ENCODE data around the gene RHNO1. TPM values are rescaled to one million over a fixed set of nuclear protein-coding genes. Genes with fewer than 3 reads are reported as not detected.

RHNO1 gene, protein sequence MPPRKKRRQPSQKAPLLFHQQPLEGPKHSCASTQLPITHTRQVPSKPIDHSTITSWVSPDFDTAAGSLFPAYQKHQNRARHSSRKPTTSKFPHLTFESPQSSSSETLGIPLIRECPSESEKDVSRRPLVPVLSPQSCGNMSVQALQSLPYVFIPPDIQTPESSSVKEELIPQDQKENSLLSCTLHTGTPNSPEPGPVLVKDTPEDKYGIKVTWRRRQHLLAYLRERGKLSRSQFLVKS
- polyA plus RNA-seq (ENCODE audit: insufficient read length) = 40.5 TPM
- long read RNA-seq, donor 1, transcript RHNO1-210 (1 exons, 1,008 nt) = minor isoform, 14 of 37 reads
- long read RNA-seq, donor 1, transcript RHNO1-204 (3 exons, 1,870 nt) = major isoform, 22 of 37 reads
- long read RNA-seq, donor 1, partial matches to known transcripts = 0 of 37 reads
- long read RNA-seq, donor 1, other reads (novel, unspliced or antisense) = 0 of 37 reads
- long read RNA-seq, donor 2, transcript RHNO1-210 (1 exons, 1,008 nt) = minor isoform, 8 of 22 reads
- long read RNA-seq, donor 2, transcript RHNO1-204 (3 exons, 1,870 nt) = major isoform, 12 of 22 reads
- long read RNA-seq, donor 2, partial matches to known transcripts = 0 of 22 reads
- long read RNA-seq, donor 2, other reads (novel, unspliced or antisense) = 0 of 22 reads
- long read RNA-seq, donor 3, transcript RHNO1-204 (3 exons, 1,870 nt) = major isoform, 11 of 19 reads
- long read RNA-seq, donor 3, transcript RHNO1-210 (1 exons, 1,008 nt) = minor isoform, 7 of 19 reads
- long read RNA-seq, donor 3, partial matches to known transcripts = 0 of 19 reads
- long read RNA-seq, donor 3, other reads (novel, unspliced or antisense) = 0 of 19 reads
- long read RNA-seq, donor 4, partial matches to known transcripts = 0 of 3 reads
- long read RNA-seq, donor 4, other reads (novel, unspliced or antisense) = 0 of 3 reads
- long read RNA-seq, donor 5, transcript RHNO1-210 (1 exons, 1,008 nt) = major isoform, 15 of 33 reads
- long read RNA-seq, donor 5, transcript RHNO1-204 (3 exons, 1,870 nt) = minor isoform, 12 of 33 reads
- long read RNA-seq, donor 5, partial matches to known transcripts = 0 of 33 reads
- long read RNA-seq, donor 5, other reads (novel, unspliced or antisense) = 0 of 33 reads
- long read RNA-seq, donor 6, transcript RHNO1-204 (3 exons, 1,870 nt) = minor isoform, 6 of 25 reads
- long read RNA-seq, donor 6, transcript RHNO1-210 (1 exons, 1,008 nt) = major isoform, 12 of 25 reads
- long read RNA-seq, donor 6, partial matches to known transcripts = 6 of 25 reads
- long read RNA-seq, donor 6, other reads (novel, unspliced or antisense) = 0 of 25 reads
- long read RNA-seq, donor 7, transcript RHNO1-204 (3 exons, 1,870 nt) = major isoform, 19 of 41 reads
- long read RNA-seq, donor 7, transcript RHNO1-210 (1 exons, 1,008 nt) = minor isoform, 16 of 41 reads
- long read RNA-seq, donor 7, partial matches to known transcripts = 0 of 41 reads
- long read RNA-seq, donor 7, other reads (novel, unspliced or antisense) = 0 of 41 reads
- long read RNA-seq, donor 8, partial matches to known transcripts = 0 of 8 reads
- long read RNA-seq, donor 8, other reads (novel, unspliced or antisense) = 0 of 8 reads

DNA sequence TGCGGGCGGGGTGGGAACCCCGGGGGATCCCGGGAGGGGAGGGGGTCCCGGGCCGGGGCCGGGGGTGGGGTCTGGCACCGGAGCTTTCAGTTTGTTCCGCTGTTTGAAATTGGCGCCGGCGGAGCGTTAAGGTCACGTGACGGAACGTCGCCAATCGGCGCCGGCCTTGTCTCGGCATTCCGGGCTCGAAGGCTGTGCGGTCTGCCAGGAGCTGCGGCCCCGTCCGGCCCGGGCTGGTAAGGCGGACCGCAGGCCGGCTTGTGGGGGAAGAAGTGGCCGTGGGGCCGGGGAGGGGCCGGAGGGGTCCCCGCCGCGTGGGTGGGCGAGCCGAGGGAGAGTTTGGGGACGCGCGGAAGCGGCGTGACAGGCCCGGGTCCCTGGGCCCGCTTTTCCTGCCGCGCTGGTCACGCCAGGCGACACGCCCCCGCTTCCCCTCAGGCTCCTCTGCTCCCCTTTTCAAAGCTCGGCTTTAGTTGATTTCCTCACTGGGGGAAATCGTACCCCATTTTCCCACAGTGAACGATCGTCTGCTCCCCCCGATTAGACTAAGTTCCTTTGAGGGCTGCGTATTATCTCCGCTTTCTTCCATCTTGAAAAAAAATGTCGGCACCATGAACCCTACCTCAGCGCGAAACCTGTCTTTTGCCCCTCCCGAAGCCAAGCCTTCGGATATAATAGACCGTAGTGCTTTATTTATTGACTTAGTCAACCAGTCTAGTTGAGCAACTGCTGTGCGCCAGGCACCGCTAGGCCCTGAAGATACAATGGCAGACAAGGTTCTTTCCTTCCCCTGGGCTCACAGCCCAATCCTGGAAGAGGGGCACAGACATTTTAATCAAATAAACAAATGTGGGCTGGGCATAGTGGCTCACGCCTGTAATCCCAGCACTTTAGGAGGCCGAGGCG is at the start of gene RHNO1, which contains the start of gene FOXM1:
Gene RHNO1 (plus strand): TSS at position 177 of the 906 bp plus-strand sequence. CDS start 8,144 bp downstream, outside the sequence.
Gene FOXM1 (minus strand): TSS at position 128 of the 906 bp plus-strand sequence. CDS start 2,696 bp downstream, outside the sequence.
- peak; percentile 91 for DNase-seq

DNA sequence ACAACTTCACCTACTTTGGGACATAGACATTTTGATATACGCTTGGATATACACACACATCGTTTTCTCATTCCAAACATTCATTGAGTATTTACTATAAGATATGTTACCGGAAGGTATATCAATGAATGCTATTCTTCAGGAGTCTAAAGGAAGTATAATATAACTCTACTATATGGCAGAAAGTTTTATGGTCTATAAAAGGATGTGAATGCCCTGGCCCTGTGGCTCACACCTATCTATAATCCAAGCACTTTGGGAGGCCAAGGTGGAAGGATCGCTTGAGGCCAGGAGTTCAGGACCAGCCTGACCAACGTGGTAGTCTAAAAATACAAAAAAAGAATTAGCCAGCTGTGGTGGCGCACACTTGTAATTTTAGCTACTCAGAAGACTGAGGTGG is 47.7 kb upstream of the RHNO1 start:
- DNase-seq = no peak

DNA sequence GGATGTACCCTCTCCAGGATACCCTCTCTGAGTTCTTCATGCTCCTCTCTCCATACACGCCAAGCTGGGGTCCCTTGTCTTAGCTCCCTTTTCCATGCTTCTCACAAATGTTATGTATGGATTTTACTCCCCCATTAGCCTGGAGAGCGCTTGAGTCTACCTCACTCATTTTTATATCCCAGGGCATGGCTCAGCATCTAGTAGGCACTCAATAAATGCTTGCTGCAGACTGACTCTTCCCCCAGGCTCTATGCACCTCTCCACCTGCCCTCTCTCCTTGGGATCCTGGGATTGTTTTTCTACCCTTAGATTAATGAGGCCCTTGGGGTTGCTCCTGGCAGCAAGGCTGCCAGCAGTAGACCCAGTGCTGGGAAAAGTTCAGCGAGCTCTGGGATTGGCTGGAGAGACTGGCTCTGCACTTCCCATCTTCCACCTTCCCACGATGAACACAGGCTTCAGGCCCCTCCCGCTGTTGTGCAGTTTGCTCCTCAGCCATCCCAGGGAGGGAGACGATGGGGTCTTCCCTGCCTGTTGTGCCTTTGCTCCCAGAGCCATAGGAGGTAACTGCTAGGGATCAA is 44.4 kb upstream of the RHNO1 start:
- no peak for DNase-seq

DNA sequence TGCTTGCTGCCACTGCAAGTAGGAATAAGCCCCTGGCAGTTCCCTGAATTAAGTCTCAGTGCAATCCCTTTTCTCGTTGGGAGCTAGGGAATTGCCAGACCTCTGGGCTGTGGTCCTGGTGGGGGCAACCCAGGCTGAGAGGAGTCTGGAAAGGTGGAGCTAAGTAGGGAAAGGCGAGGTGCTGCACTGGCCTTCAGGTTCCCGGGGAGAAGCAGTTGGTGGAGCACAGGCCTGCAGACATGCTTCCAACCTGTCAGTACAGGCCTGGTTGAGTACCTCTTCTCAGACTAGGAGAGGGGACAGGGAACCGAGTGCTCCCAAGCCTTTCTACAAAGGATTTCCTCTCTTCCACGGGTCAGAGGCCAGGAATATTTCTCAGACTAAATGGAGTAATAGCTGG is 43.7 kb upstream of the RHNO1 start:
- DNase-seq = no peak

DNA sequence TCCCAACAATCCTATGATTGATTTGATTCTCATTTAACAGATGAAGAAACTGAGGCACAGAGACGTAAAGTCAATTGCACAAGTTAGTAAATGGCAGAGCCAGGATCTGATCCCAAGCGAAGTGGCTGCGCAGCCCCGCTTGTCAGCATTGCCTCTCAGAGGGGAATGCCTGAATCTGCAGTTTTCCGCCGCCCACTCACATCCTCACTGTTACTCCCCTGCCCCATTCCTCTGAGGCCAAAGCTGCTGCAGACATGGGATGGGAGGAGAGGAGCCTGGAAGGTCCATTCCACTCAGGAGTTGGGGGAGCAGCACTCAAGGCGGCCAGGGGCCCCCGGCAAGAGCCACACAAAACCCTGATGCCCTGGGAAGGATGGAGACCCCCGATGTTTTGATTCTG is 43.2 kb upstream of the RHNO1 start:
- no peak for DNase-seq

DNA sequence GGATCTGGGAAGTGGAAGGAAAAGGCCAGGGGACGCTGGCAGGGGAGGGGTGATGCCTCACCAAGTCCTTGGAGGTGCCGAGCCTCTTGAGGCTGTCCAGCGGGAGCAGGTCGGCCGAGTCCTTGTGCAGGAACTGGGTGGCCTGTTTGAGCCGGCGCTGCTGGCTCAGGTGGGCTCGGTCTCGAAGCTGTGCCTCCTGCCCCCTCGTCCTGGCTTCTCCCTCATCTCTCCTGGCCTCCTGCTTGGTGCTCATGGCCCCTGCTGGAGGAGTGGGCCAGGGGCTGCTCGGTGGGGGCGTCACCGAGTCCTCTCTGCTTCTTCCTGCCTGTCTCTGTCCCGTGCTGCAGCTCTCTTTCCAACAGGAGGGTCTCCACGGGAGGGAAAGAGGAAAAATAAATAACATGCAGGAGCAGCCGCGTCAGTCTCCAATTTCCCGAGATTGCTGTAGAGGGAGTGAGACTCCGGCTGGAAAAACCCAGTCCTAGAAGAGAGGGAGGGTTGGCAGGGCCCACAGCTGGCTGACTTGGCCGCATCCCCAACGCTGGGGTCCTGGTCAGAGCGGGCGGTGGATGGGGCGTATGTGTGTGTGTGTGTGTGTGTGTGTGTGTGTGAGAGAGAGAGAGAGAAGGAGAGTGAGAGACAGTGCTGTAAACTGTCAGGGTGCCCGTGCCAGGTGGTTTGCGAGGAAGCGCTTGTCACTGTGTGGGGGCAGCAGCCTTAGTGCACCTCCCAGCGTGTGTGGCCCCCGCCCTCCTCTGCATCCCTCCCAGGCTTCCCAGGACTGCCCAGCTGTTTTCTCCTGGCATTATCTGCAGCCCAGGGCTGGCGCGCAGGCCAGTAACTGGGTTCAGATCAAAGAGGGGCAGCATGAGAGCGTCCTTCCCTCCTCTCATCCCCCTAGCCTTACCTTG is 42.2 kb upstream of the RHNO1 start, which contains the start of gene NRIP2:
Gene NRIP2 (minus strand): TSS at position 455 of the 911 bp plus-strand sequence. CDS start 52 bp downstream, at position 403.
- DNase-seq = peak; percentile 84

DNA sequence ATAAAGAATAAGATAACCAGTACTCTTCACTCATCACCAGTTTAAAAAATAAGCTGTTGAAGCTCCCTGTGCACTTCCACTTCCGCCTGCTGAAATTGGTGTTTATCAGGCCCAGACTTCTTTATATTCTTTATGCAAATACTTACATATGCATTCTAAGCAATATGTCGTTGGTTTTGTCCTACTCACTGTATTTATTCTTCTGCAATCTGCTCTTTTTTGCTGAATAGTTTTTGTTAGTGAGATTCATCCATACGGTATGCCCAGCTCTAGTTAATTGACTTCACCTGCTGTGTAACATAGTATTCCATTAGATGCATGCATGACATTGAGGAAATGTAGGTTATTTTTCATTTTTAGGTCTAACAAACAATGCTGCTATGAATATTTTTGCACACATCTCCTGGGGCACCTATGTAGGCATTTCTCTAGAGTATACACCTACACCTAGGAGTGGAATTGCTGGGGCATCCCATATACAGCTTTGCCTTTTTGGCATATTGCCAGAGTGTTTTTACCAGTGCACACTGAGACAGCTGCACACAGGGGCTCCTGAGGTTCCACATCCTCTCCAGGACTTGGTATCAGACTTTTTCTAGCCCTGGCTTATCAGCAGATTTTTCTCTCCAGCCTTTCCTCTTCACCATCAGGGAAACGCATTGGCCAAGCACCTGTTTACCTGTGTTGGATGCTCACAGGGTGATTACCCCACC is 41.2 kb upstream of the RHNO1 start:
- DNase-seq = no peak

DNA sequence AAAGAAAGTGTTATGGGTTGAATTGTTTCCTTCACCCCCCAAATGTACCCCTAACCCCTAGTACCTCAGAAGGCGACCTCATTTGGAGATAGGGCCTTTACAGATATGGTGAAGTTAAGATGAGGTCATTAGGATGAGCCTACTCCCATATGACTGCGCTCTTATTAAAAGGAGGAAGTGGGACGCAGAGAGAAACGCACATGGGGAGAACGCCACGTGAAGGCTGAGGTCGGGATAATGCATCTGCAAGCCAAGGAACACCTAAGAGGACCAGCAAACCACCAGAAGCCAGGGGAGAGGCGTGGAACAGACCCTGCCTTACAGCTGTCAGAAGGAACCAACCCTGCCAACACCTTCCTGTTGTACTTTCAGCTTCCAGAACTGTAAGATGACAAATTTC is 40.4 kb upstream of the RHNO1 start:
- DNase-seq = no peak

DNA sequence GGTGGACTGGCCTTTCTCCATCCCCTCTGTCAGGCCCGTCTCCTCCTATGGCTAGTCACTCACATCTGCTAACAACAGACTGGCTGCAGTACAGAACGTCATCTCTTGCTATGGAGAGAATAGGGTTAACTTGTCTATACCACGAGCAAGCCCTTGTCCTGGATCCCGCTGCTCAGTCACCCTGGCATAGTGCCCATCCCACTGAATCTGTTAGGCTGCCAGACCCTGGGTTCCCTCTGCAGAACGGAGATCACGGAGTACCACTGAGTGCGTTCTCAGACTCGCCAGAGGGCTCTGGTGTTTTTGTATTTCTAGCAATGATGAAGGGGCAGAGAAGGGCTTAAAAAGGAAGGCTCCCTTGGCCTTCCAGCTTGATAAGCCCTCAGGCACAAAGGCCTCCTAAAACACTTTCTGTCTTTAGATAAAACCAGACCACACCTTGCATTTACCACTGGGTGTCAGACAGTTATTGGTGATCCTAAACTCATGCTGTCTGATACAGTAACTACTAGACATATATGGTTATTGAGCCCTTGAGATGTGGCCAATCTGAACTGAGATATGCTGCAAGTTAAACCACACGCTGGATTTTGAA is 35.9 kb upstream of the RHNO1 start:
- DNase-seq = no peak

DNA sequence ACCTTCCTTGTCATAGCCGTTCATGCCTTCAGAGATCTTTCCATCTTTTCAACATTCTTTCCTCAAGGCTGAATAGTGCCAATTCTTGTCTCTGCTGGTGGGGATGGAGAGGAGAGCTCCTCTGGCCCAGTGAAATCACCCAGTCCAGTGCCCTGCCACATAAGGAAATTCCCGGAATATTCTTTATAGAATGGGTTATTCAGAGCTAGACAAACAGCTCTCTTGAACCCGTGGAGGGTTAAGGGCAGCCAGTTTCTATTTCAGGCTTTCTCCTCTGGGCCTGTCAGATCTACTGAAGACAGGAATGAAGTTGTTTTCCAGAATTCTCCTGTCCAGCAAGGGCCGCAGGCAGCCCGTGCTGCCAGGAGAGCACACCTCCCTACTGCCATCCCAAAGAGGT is 34.1 kb upstream of the RHNO1 start:
- no peak for DNase-seq

DNA sequence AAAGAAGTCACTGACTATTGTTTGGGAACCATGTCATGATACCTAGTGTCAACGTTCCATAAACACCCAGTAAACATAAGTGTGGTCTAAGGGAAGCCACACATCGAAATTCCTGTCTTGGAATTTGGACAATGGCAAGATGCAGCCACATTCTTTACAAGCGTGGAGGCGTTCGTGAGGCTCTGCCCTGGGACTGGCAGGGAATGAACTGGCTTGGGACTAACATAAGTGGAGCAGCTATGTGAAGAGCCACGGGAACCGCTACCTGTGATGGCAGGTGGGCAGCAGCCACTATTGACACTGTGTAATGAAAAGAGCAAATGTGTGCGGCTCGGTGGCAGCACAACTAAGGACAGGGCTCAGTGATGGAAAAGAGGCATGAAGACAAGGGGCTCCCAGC is 32.2 kb upstream of the RHNO1 start:
- DNase-seq = no peak

DNA sequence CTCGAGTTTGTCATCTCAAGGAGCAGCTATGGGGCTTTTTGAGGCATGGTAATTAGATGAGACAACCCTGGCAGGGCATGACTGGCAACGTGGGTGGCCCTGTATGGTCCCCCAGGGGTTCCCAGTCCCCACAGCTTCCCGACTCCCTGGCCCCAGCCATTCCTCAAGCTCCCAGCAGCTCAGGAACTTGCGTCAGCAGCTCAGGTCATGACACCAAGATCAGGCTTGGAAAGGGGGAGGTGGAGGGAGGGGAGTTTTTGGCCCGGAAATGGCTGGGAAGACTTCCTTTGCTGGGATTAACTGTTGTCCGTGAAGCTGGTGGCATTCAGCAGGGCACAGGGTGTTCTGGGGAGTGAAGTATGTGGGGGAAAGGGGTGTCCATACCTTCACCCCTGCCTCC is 31.7 kb upstream of the RHNO1 start:
- peak; percentile 45 for DNase-seq

DNA sequence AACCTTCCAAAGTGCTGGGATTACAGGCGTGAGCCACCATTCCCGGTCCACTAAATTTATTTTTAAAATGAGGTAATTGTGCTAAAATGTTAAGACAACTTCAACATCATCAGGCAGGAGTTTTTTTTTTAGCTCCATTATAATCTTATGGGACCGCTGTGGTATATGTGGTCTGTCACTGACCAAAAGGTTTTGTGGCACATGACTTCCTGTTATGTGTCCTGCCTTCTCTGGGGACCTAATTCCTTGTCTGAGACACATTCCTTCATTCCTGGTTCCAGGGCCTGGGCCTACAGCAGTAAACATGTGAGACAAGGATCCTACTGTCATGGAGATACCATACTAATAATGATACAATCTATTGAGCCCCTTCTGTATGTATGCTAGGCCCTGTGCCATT is 25.1 kb upstream of the RHNO1 start:
- DNase-seq = no peak

DNA sequence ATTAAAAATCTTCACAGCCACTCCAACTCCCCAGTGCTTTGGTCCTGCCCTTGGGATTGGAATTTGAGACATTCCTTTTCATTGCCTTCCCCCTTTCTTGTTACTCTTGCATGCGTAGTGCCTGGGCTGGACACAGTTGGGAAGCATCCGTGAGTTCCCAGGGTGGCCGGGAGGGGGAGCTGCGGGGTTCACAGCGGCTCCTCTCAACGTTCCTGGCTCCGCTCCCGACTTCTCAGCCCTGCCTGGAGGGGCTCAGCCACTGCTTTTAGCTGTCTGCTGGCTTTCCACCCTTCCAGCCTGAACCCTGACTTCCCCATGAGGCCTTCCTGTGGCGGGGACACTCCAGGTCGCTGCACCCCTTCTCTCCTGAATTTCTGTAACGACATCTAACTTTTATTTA is 23.4 kb upstream of the RHNO1 start:
- peak; percentile 77 for DNase-seq

DNA sequence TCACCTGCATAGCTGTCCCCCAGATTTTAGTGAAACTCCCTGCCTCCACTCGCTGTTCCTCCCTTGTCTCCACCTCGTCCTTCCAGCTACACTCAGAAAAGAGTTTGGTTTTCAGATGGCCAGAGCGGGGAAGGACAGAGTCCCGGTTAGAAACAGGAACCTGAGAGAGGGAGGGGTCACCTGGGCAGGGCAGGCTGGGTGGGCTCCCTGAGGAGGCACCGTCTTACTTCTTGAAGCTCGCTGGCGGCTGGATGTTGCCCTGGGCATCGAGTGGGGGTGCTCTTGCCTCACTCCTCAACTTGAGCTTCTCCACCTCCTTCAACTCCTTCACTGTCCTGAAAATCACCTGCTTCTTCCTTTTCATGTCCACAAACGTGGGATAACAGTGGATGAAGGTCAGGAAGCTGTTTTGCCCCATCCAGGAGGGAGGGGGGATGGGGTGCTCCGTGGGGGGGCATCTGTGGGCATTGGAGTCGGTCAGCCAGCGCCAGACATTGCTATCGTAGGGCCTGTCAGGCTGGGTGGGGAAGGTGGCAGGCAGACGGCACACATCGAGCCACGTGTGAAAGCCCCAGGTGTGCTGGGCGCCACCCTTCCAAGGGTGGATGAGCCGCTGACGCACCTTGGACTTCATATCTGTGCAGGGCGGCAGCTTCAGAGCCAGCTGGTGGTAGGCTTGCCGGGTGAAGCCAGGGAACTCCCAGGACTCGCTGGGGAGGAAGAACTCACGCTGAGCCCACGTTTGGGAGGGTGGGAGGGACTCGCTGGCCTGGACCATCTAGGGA is 22.2 kb upstream of the RHNO1 start:
- DNase-seq = no peak

DNA sequence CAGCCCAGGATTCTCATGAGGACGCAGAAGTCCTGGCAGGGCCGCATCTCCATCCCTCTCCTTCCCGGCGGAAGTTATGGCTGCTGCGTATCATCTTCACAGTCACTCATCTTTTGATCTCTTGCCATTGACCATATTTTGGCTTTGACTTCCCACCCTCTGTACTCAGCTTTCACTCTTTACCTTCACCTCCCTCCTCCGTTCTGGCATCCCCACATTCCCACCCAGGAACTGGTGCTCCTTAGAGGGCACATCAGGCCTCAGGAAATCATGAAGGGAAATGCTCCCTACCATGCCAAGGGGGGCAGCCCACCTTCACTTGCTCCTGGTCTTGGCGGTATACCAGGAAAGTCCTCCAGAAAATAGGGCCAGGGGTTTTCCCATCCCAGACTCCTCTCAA is 21.5 kb upstream of the RHNO1 start:
- no peak for DNase-seq

DNA sequence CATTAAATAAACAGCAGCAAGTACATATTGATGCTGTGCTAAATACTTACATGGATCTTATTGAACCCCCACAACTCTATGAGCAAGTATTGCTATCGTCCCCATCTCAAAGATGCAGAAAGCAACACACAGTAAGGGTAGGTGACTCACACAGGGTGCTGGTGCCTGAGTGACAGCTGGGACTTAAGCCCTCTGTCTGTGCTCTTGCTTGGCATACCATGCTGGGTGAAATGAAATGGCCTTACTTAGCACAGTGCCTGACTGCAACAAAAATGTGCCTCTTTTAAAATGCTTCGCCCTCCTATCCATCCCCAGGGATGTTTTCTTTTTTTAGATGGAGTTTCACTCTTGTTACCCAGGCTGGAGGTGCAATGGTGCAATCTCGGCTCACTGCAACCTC is 21.0 kb upstream of the RHNO1 start:
- no peak for DNase-seq

All from left kidney (tissue), 8 donors.